Caco-2 (cell line): ENCODE data around the gene DPYSL5. TPM values are rescaled to one million over a fixed set of nuclear protein-coding genes. Genes with fewer than 3 reads are reported as not detected.

Experiments
- BruUV-seq: library from RNA; stranded (reverse); fragments of 400-500 nt; replicated peaks from 2 replicates; lab custom pipeline; 2021; lab: Mats Ljungman, UMichigan
- CTCF ChIA-PET: fragments of 300-600 bp; sonication (Branson Sonifier 250); formaldehyde crosslinking; loops from one replicate; lab custom pipeline; 2022; ENCODE audit warnings: antibody characterized with exemption; lab: Charles Lee
- POLR2A ChIA-PET: fragments of 300-600 bp; sonication (Branson Sonifier 250); formaldehyde crosslinking; loops from one replicate; lab custom pipeline; 2022; ENCODE audit warnings: antibody characterized with exemption; lab: Charles Lee
- DNase-seq, 2 experiments: peaks; one replicate each; pipeline versions ENCODE4 v3.0.0 to v3.0.0-alpha.2; 2020 to 2022
- H3K27me3 ChIP-seq: replicated peaks from 2 replicates; pipeline ENCODE4 v1.6.0; 2011; ENCODE audit warnings: low read length; ENCODE audit not compliant: control insufficient read depth, insufficient read depth
- H3K36me3 ChIP-seq: 2 replicates; pipeline ENCODE4 v1.5.1; 2011; ENCODE audit warnings: low read length; ENCODE audit not compliant: control insufficient read depth, insufficient read depth
- H3K4me1 ChIP-seq: fragments of 250-450 bp; sonication (Bioruptor Pico); 2 replicates; pipeline ENCODE4 v1.5.1; 2020; ENCODE audit warnings: mild to moderate bottlenecking
- H3K4me3 ChIP-seq: 2 replicates; pipeline ENCODE4 v1.5.1; 2011; ENCODE audit warnings: low read depth, mild to moderate bottlenecking, control low read depth, low read length
- H3K9me3 ChIP-seq: fragments of 250-450 bp; sonication (Bioruptor Pico); 2 replicates; pipeline ENCODE4 v1.5.1; 2020; ENCODE audit warnings: mild to moderate bottlenecking, moderate library complexity
- H3K27ac Mint-ChIP-seq: one replicate; pipeline ENCODE4 v1.8.0; 2022; ENCODE audit warnings: mixed read lengths; ENCODE audit not compliant: unreplicated experiment
- H3K27me3 Mint-ChIP-seq: one replicate; pipeline ENCODE4 v1.8.0; 2022; ENCODE audit warnings: mixed read lengths; ENCODE audit not compliant: insufficient read depth, unreplicated experiment
- H3K36me3 Mint-ChIP-seq: one replicate; pipeline ENCODE4 v1.8.0; 2022; ENCODE audit warnings: mild to moderate bottlenecking, mixed read lengths; ENCODE audit not compliant: insufficient read depth, unreplicated experiment
- H3K4me1 Mint-ChIP-seq: one replicate; pipeline ENCODE4 v1.8.0; 2022; ENCODE audit warnings: low read depth, mixed read lengths; ENCODE audit not compliant: unreplicated experiment
- H3K4me3 Mint-ChIP-seq: one replicate; pipeline ENCODE4 v1.8.0; 2022; ENCODE audit warnings: mild to moderate bottlenecking, moderate library complexity, mixed read lengths; ENCODE audit not compliant: unreplicated experiment
- H3K9me3 Mint-ChIP-seq: one replicate; pipeline ENCODE4 v1.8.0; 2022; ENCODE audit warnings: mixed read lengths; ENCODE audit not compliant: unreplicated experiment
- CTCF ChIP-seq, 2 experiments: fragments of 200-600 bp in 1 of 2; IDR thresholded peaks; 1 replicate in 1 of 2; 2 replicates in 1 of 2; pipeline versions ENCODE4 v1.5.1 to v1.8.0; 2011 to 2022; ENCODE audit warnings: antibody characterized with exemption in 1 of 2, control low read depth in 1 of 2, inconsistent platforms in 1 of 2, low read depth in 1 of 2, low read length in 1 of 2, mild to moderate bottlenecking in 1 of 2, moderate library complexity in 1 of 2; ENCODE audit not compliant: insufficient read depth in 1 of 2, severe bottlenecking in 1 of 2, unreplicated experiment in 1 of 2
- intact Hi-C: fragments of 100-400 bp; cut with micrococcal nuclease; formaldehyde crosslinking; loops from one replicate; pipeline ENCODE4 v1.10.0; 2022; ENCODE audit not compliant: unreplicated experiment
- total RNA-seq: library from RNA; stranded (reverse); gene quantifications from 2 replicates; pipeline ENCODE4 v1.2.3, GENCODE V29; 2022

Gene DPYSL5
- total RNA-seq, 1 experiment from 2014 or later: 2.4 TPM

DNA sequence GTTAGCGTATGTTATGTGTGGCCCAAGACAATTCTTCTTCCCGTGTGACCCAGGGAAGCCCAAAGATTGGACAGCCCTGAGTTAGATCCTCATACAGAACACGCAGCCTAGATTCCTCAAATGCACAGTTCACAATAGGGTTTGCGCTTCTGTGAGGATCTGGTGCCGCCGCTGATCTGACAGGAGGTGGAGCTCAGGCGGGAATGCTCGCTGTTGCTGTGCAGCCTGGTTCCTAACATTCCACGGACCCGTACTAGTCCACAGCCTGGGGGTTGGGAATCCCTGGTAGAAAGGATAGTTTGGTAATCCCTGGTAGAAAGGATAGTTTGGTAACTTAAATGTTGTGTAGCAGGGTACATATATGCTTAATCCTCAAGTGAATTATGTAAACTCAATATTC lies 149.5 kb downstream of the DPYSL5 start:
- H3K4me1 Mint-ChIP-seq: no peaks in the 10 kb centered on the region

GRCh38 chr2:26998323-26998722 lies 150.4 kb downstream of the DPYSL5 start:
- ChIA-PET CTCF (no interaction called here), POLR2A (no interaction called here)
- BruUV-seq: no TSS peak
- intact Hi-C loops: no loop called here
- H3K4me3 ChIP-seq: no peak overlapping the region
- no peak overlapping the region for H3K27ac Mint-ChIP-seq
- no peaks in the 10 kb centered on the region for H3K9me3 ChIP-seq
- no peaks in the 10 kb centered on the region for H3K36me3 Mint-ChIP-seq
- H3K4me1 ChIP-seq: no peaks in the 10 kb centered on the region
- DNase-seq: no peak
- H3K27me3 Mint-ChIP-seq: no peaks in the 10 kb centered on the region
- TF ChIP-seq CTCF (IDR thresholded peaks at IDR 0.05; ENCODE audit: insufficient read depth in 1 of 2, low read depth in 1 of 2, low read length in 1 of 2, severe bottlenecking in 1 of 2, unreplicated experiment in 1 of 2): no peak
- H3K27me3 ChIP-seq: no peaks in the 10 kb centered on the region
- H3K4me3 Mint-ChIP-seq: no peak overlapping the region
- no peaks in the 10 kb centered on the region for H3K9me3 Mint-ChIP-seq
- no peaks in the 10 kb centered on the region for H3K4me1 Mint-ChIP-seq
- no peaks in the 10 kb centered on the region for H3K36me3 ChIP-seq

More for the DNA sequence above, 149.5 kb downstream of the DPYSL5 start:
- Mint-ChIP-seq H3K27me3 (no peaks in the 10 kb centered on the region), H3K9me3 (no peaks in the 10 kb centered on the region), H3K27ac (no peak overlapping the region), H3K4me3 (no peak overlapping the region), H3K36me3 (no peaks in the 10 kb centered on the region)
- Histone ChIP-seq H3K4me3 (no peak overlapping the region), H3K36me3 (no peaks in the 10 kb centered on the region), H3K9me3 (no peaks in the 10 kb centered on the region), H3K4me1 (no peaks in the 10 kb centered on the region), H3K27me3 (no peaks in the 10 kb centered on the region)
- no peak for DNase-seq
- intact Hi-C loops: no loop called here
- ChIA-PET POLR2A (no interaction called here), CTCF (no interaction called here)
- BruUV-seq: no TSS peak
- TF ChIP-seq CTCF (IDR thresholded peaks at IDR 0.05; ENCODE audit: insufficient read depth in 1 of 2, low read depth in 1 of 2, low read length in 1 of 2, severe bottlenecking in 1 of 2, unreplicated experiment in 1 of 2): no peak

Other genes starting within 250 kb of the DPYSL5 start
- not detected in 2 replicates for gene CIB4, start 206.8 kb upstream of the DPYSL5 start, total RNA-seq
- 0.09 and 0.36 TPM in 2 replicates for gene KCNK3, start 155.4 kb upstream of the DPYSL5 start, total RNA-seq
- 44.1 and 45.7 TPM in 2 replicates for gene SLC35F6, start 83.8 kb upstream of the DPYSL5 start, total RNA-seq
- gene CENPA, start 62.1 kb upstream of the DPYSL5 start, total RNA-seq: 38.4 and 39.9 TPM in 2 replicates
- gene MAPRE3, start 122.5 kb downstream of the DPYSL5 start, total RNA-seq: 4.9 and 5.7 TPM in 2 replicates
- 85.0 and 85.4 TPM in 2 replicates for gene TMEM214, start 184.8 kb downstream of the DPYSL5 start, total RNA-seq
- gene AGBL5, start 203.5 kb downstream of the DPYSL5 start, total RNA-seq: 31.4 and 34.1 TPM in 2 replicates
- gene OST4, start 223.5 kb downstream of the DPYSL5 start, total RNA-seq: 237 and 249 TPM in 2 replicates
- gene EMILIN1, start 230.5 kb downstream of the DPYSL5 start, total RNA-seq: 0.30 and 0.43 TPM in 2 replicates
- 7.9 and 9.3 TPM in 2 replicates for gene KHK, start 238.6 kb downstream of the DPYSL5 start, total RNA-seq